Loucy (cell line): ENCODE data around the gene TPGS1.

Source experiments
- CTCF ChIP-seq: fragments of 200-600 bp; sonication (generic); conservative IDR thresholded peaks from 2 replicates; pipeline ENCODE4 v1.5.1; 2014; ENCODE audit warnings: mild to moderate bottlenecking, antibody characterized with exemption, low read length
- EZH2phosphoT487 ChIP-seq: fragments of 200-600 bp; IDR thresholded peaks from 2 replicates; pipeline ENCODE4 v1.6.1; 2018; ENCODE audit warnings: antibody characterized with exemption, mild to moderate bottlenecking, moderate library complexity, borderline replicate concordance

DNA sequence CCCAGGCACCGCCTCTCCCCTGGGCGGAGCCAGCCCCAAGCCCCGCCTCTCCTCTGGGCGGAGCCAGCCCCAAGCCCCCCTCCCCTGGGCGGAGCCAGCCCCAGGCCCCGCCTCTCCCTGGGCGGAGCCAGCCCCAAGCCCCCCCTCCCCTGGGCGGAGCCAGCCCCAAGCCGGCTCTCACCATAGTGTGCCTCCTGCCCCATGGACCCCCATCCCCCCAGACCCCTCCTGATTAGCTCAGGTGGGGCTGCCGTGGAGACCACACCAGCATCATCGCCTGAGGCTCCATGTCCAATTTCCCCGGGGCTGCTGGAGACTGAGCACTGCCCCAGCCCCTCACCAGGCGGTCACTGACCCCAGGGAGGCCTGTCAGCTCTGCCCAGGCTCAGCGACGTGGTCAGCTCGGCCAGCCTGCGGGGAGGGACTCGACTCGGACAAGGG, 15.2 kb upstream of the TPGS1 start:
- TF ChIP-seq CTCF (no peak), EZH2phosphoT487 (no peak)
